Loucy (cell line): Measurements from ENCODE around the gene PFKFB2.

ENCODE experiments used
- H2AFZ ChIP-seq: fragments of 200-600 bp; sonication (generic); 2 replicates; pipeline ENCODE4 v1.6.0; 2016; ENCODE audit warnings: antibody characterized with exemption, mild to moderate bottlenecking, low read length, moderate library complexity
- H3F3A ChIP-seq: fragments of 200-600 bp; 2 replicates; pipeline ENCODE4 v1.6.0; 2016; ENCODE audit warnings: antibody characterized with exemption, low read depth, mild to moderate bottlenecking
- H3K27me3 ChIP-seq: fragments of 200-600 bp; sonication (generic); 2 replicates; pipeline ENCODE4 v1.6.1; 2014; ENCODE audit warnings: low read length, mild to moderate bottlenecking; ENCODE audit not compliant: insufficient read depth, poor library complexity, severe bottlenecking
- H3K36me3 ChIP-seq: fragments of 200-600 bp; sonication (generic); 2 replicates; pipeline ENCODE4 v1.6.1; 2016; ENCODE audit warnings: low read length; ENCODE audit not compliant: insufficient read depth
- H3K4me1 ChIP-seq: fragments of 200-600 bp; sonication (generic); 2 replicates; pipeline ENCODE4 v1.5.1; 2014; ENCODE audit warnings: low read length, mild to moderate bottlenecking; ENCODE audit not compliant: insufficient read depth, poor library complexity, severe bottlenecking
- H3K4me2 ChIP-seq: fragments of 200-600 bp; sonication (generic); 2 replicates; pipeline ENCODE4 v1.6.0; 2014; ENCODE audit warnings: antibody characterized with exemption, low read length, low read depth, mild to moderate bottlenecking; ENCODE audit not compliant: poor library complexity, severe bottlenecking
- H3K4me3 ChIP-seq: fragments of 200-600 bp; sonication (generic); 2 replicates; pipeline ENCODE4 v1.5.1; 2014; ENCODE audit warnings: low read length, mild to moderate bottlenecking, mixed read lengths; ENCODE audit not compliant: poor library complexity, severe bottlenecking
- H3K79me2 ChIP-seq: fragments of 200-600 bp; sonication (generic); 2 replicates; pipeline ENCODE4 v1.6.1; 2014; ENCODE audit warnings: low read length; ENCODE audit not compliant: insufficient read depth
- H3K9ac ChIP-seq: fragments of 200-600 bp; sonication (generic); 2 replicates; pipeline ENCODE4 v1.6.0; 2014; ENCODE audit warnings: mild to moderate bottlenecking, low read depth, low read length, moderate library complexity; ENCODE audit not compliant: poor library complexity, severe bottlenecking
- H3K9me2 ChIP-seq: fragments of 200-600 bp; sonication (generic); replicated peaks from 2 replicates; pipeline ENCODE4 v1.6.1; 2016; ENCODE audit warnings: low read depth, low read length, mixed read lengths
- H3K9me3 ChIP-seq: fragments of 200-600 bp; sonication (generic); 2 replicates; pipeline ENCODE4 v1.6.1; 2014; ENCODE audit warnings: mild to moderate bottlenecking, antibody characterized with exemption, low read length, low read depth; ENCODE audit not compliant: insufficient read depth
- H4K20me1 ChIP-seq: fragments of 200-600 bp; sonication (generic); 2 replicates; pipeline ENCODE4 v1.6.0; 2014; ENCODE audit warnings: antibody characterized with exemption, low read length, mild to moderate bottlenecking; ENCODE audit not compliant: insufficient read depth, poor library complexity, severe bottlenecking
- EZH2phosphoT487 ChIP-seq: fragments of 200-600 bp; IDR thresholded peaks from 2 replicates; pipeline ENCODE4 v1.6.1; 2018; ENCODE audit warnings: antibody characterized with exemption, mild to moderate bottlenecking, moderate library complexity, borderline replicate concordance
- TF ChIP-seq, protein P1 (sequence below): fragments of 200-600 bp; sonication (generic); conservative IDR thresholded peaks from 2 replicates; pipeline ENCODE4 v1.5.1; 2014; ENCODE audit warnings: mild to moderate bottlenecking, antibody characterized with exemption, low read length

PFKFB2 gene

DNA sequence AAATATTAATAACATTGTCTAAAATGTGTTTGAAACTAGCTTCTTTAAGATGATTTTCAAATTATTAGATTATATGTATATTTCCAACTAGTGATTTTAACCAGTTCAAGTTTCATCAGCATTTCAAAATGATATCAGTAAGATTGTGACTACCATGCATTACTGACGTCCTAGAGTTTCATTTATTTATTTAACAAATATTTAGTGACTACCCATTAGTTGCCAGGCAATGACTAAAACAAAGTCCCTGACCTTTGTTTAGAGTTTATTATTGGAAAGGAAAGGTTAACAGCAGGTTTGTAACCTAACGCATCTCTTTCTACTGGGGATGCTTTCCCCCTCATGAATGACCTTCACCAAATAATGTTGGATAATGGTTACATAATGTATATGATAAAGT is 28.0 kb downstream of the PFKFB2 start:
- Histone ChIP-seq H3K27me3 (no peaks in the 10 kb centered on the region), H3K9me2 (no peaks in the 10 kb centered on the region), H3K4me2 (no peak overlapping the region), H3K9me3 (no peaks in the 10 kb centered on the region), H3F3A (no peaks in the 10 kb centered on the region), H3K79me2 (no peaks in the 10 kb centered on the region), H2AFZ (no peak overlapping the region), H3K36me3 (no peaks in the 10 kb centered on the region), H3K4me1 (no peaks in the 10 kb centered on the region), H3K4me3 (no peak overlapping the region), H3K9ac (no peak overlapping the region), H4K20me1 (no peaks in the 10 kb centered on the region)
- TF ChIP-seq, protein P1, sequence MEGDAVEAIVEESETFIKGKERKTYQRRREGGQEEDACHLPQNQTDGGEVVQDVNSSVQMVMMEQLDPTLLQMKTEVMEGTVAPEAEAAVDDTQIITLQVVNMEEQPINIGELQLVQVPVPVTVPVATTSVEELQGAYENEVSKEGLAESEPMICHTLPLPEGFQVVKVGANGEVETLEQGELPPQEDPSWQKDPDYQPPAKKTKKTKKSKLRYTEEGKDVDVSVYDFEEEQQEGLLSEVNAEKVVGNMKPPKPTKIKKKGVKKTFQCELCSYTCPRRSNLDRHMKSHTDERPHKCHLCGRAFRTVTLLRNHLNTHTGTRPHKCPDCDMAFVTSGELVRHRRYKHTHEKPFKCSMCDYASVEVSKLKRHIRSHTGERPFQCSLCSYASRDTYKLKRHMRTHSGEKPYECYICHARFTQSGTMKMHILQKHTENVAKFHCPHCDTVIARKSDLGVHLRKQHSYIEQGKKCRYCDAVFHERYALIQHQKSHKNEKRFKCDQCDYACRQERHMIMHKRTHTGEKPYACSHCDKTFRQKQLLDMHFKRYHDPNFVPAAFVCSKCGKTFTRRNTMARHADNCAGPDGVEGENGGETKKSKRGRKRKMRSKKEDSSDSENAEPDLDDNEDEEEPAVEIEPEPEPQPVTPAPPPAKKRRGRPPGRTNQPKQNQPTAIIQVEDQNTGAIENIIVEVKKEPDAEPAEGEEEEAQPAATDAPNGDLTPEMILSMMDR, result no peak
- no peak for TF ChIP-seq EZH2phosphoT487

DNA sequence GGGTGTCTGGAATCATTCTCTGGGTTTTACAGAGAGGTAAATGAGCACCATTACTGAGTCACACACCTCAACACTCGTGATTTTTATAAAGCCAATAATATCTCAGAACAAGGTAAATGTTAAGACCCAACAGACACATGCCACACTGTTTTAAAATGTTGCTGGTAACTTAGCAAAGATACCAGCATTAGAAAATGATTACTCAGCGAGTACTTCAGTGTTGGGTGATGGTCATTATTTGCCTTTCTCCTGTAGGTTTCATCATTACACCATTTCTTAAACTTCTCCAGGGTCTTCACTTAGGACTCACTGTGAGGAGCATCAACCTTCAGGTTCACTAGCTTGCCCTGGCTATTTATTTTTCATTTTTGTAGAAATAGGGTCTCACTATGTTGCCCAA is 28.7 kb downstream of the PFKFB2 start:
- no peak for TF ChIP-seq EZH2phosphoT487
- TF ChIP-seq, protein P1, result no peak

DNA sequence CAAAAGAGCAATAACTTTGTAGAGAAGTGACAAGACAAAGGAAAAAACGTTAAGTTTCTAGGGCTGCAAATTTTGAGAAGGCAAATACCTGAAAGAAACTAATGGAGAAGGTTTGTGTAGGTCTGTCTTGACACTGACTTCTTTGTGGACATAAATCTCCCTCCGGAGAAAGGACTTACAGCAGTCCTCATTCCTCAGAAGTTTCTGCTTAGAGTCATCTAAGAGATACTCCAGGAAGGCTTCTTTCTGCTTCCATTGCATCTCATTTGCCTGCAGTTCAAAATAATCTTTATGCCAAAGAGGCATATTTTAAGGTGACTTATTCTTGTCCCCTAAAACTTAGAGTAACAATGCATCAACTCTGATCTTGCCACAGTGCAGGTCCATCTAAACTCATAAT is 31.2 kb downstream of the PFKFB2 start:
- no peaks in the 10 kb centered on the region for H3K27me3 ChIP-seq
- no peaks in the 10 kb centered on the region for H3K9me2 ChIP-seq
- no peaks in the 10 kb centered on the region for H3F3A ChIP-seq
- no peaks in the 10 kb centered on the region for H3K4me1 ChIP-seq
- TF ChIP-seq, protein P1, result no peak
- TF ChIP-seq EZH2phosphoT487, result no peak
- no peak overlapping the region for H3K4me2 ChIP-seq
- H3K79me2 ChIP-seq, result no peaks in the 10 kb centered on the region
- H3K9me3 ChIP-seq, result no peaks in the 10 kb centered on the region
- H3K9ac ChIP-seq, result no peak overlapping the region
- H3K36me3 ChIP-seq, result no peaks in the 10 kb centered on the region
- no peak overlapping the region; the same call in 1 of the 2 replicates for H2AFZ ChIP-seq
- H3K4me3 ChIP-seq, result no peak overlapping the region
- no peaks in the 10 kb centered on the region for H4K20me1 ChIP-seq

More for the DNA sequence above, 28.7 kb downstream of the PFKFB2 start:
- Histone ChIP-seq H3K9me2 (no peaks in the 10 kb centered on the region), H3K4me1 (no peaks in the 10 kb centered on the region), H2AFZ (no peak overlapping the region), H3K4me3 (no peak overlapping the region), H3K36me3 (no peaks in the 10 kb centered on the region), H3K9ac (no peak overlapping the region), H4K20me1 (no peaks in the 10 kb centered on the region), H3K9me3 (no peaks in the 10 kb centered on the region), H3K27me3 (no peaks in the 10 kb centered on the region), H3F3A (no peaks in the 10 kb centered on the region), H3K79me2 (no peaks in the 10 kb centered on the region), H3K4me2 (no peak overlapping the region)
